Activated CD4-positive, CD25-positive, alpha-beta regulatory T cell (primary cell): ENCODE measurements around the gene GRAMD1B.
"Not testable (repeated sequence)": the region's sequence is repeated elsewhere in the genome, so short reads cannot be mapped to it uniquely, and the experiment has no call there.

Source experiments
- DNase-seq, 4 experiments: peaks; one replicate each; lab custom pipeline; 2025; lab: John Stamatoyannopoulos, UW

GRAMD1B gene

GRCh38 chr11:123641495-123641840 is 211.4 kb downstream of the GRAMD1B start:
- no peak for DNase-seq

- no peak for DNase-seq
Observed at GRCh38 chr11:123642435-123642834, 212.4 kb downstream of the GRAMD1B start.

DNA sequence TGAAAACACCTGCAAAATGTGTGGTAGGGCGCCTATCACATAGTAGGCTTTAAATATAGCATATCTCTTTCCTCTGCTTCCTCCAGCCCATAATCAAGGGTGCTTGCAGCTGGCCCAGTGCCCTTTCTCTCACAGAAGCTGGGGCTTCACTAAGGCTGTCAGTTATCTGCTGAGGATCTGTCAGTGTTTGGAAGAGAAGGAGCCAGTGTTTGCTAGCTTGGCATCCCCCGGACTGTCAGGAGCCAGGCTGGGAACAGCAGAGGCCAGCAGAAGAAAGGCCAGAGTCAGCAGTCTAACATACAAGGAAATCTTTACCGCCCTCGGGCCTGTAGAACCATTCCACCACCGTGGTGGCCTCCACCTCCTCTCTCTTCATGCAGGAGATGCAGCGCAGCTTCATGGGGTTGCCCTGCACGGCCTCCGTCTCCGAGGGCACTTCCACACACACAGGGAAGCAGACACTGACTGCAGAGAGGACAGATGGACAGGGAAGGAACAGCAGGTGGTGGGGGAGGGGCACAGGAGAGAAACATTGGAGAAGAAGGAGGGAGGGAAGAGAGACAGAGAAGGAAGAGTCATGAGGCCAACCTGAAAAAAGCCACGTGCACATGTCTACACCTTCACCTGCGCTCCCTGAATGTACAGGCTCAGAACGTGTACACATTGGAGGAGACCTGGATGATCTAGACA is 215.4 kb downstream of the GRAMD1B start:
- no peak for DNase-seq

DNA sequence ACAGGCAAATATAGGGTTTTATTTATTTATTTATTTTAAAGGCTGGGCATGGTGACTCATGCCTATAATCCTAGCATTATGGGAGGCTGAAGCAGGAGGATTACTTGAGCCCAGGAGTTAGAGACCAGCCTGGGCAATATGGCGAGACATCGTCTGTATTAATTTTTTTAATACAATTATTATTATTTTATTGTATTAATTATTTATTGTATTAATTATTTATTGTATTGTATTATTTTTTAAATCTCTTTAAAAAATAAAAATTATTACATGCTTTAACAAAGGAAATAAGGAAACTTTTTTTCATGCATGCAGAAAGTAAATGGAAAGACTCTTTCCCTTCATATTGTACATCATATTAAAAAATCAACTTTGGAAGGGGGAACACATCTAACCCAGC is 220.8 kb downstream of the GRAMD1B start:
- no peak for DNase-seq

DNA sequence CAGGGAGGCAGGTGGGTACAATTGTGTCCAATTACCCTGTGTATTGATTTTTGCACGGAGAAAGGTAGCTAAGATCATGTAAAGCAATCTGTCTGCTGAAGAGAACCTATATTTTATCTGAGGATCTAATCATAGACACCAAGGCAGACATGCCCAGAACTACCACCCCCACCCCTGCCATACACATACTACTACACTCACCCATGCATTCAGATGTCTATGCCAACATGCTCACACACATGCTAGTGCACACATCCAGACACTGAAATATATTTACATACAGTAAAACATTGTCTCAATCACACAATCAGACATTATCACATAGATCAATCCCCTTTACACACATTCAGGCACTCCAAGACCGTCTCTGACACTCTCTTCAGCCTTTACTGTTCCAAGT is 222.5 kb downstream of the GRAMD1B start:
- no peak for DNase-seq

DNA sequence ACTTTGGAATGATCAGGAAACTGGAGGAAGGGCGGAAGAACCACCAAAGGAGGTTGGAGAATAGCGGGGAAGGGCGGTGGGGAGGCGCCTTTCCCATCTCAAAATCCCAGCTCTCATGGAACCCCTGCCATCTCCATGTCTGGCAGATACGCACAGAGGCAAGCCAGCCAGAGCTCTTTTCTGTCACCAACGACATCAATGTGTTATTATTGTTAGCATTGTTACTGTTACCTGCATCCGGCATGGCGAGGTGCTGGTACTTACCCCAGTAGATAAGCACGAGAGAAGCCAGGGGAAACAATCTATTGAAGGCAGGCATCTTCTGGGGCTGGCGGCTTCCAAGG is 223.4 kb downstream of the GRAMD1B start:
- DNase-seq: no peak

GRCh38 chr11:123653827-123654565 is 223.9 kb downstream of the GRAMD1B start:
- DNase-seq: no peak

DNA sequence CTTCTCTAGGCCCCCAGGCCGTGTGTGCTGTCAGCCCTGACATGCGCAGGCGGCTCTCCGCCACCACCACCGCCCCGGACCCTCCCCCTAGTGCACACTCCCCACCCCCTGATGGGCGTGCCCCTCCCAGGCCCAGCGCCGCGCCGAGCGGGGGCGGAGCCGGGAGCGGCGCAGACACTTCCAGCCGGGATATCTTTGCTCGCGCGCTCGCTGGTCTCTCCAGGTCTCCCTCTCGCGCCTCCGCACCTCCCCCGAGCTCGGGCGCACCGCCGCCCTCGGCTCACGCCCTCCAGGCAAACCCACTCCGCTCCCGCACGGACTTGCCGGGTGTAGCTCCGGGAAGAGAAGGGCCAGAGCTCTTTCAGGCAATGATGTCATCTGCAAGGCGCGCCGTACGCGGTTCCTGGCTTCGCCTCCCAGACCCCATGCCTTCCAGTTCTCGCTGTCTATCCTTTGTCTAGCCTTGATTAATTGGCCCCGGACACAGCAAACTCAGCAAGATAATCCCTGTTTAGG is 224.6 kb downstream of the GRAMD1B start, which contains the start of gene SCN3B:
Gene SCN3B (minus strand): TSS at position 59 of the 516 bp plus-strand sequence. CDS start 823 bp downstream, outside the sequence.
- DNase-seq: no peak

GRCh38 chr11:123659311-123659710 is 229.2 kb downstream of the GRAMD1B start:
- DNase-seq: no peak

GRCh38 chr11:123659965-123660364 is 229.9 kb downstream of the GRAMD1B start:
- not testable (repeated sequence) for DNase-seq

DNA sequence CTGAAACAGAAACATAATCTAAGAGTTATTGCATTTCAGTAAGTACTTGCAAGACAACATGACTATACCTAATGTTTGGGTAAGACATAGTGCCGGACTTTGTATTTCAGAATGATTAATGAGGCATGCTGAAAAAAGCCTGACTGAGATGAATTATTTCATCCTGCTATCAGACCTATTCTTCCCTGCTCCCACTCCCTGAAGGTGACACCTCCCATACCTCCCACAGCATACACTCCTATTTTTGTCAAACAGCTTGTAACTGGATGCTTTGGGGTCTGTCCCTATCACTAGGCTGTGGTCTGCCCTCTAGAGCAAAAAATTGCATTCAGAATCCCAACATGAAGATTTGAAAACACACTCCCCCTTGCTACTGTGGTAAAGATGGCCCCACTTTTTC is 235.2 kb downstream of the GRAMD1B start:
- no peak for DNase-seq

DNA sequence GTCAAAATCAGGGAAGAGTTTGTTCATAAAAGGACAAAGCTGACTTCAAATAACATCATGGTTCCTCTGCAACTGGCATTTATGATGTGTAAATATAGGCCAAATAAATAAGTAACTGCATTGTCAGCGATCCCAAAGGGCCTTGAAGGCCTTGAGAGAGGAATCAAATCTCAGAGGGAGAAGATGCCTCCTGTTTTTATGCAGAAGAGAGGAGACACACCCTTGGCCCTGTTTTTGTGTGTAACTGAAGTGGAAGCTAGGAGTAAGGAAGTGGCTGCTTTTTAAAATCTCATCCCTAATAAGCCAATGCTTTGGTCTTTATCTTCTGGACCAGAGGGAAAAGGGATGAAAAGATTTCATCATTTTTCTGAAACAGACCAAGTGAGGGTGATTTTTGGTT is 240.0 kb downstream of the GRAMD1B start:
- DNase-seq: no peak

DNA sequence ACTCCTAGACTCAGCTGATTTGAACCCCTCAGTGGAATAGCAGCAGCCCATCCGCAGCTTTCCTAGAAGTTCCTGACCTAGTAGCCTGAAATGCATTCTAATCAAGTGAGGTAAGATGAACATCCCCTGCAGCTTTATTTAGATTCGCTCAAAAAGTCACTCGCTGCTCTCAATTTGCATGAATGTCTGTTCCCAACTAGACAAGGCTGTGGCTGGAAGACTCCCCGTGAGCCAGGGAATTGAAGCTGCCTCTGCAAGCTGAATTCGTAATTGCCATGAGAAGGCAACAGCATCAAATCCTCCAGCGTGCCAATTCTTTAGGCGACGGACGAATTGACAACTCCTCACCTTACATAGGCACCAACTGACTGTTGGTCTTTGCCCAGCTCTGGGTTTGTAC is 241.5 kb downstream of the GRAMD1B start:
- DNase-seq: no peak

DNA sequence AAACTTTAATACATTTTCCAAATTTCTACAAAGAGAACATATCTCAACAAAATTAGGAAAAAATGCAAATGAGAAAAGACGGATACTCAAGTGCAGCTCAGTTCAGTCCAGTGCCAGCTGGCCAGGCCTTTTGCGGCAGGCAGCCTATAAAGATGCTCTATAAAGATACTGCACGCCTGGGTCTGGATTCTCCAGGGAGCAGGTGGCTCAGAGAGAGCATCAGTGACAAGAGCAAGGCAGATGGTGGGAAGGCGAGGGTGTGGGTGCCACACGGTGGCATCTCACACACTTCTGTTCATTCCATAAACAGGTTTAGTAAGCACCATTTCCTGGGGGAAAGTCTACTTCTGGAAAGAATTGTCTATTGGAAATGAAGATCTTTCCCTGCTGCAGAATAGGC is 242.5 kb downstream of the GRAMD1B start:
- no peak for DNase-seq

DNA sequence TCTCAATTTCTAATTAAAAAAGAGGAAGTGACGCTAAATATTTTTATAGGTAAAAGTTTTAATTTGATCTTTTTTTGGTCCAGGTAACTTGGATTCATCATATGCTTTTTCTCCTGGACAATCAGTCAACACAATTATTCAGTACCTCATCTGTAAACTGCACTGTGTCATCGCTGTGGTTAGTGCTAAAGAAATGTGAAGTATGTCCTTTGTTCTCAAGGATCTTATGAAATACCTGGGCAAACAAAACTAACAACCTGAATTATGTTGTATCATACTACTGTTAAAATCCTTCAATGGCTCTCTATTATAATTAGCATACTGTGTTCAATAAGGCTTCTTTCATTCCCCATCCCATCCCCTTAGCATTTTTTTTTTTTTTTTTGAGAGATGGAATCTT is 244.2 kb downstream of the GRAMD1B start:
- no peak for DNase-seq
